Activated CD4-positive, alpha-beta memory T cell treated with anti-CD3 and anti-CD28 coated beads for 36 hours (primary cell): ENCODE measurements around the gene MGAT5. TPM values are rescaled to one million over a fixed set of nuclear protein-coding genes. Genes with fewer than 3 reads are reported as not detected.

Experiments
- CTCF ChIA-PET: fragments of 350-600 bp; sonication (Branson Sonifier 250); formaldehyde crosslinking; loops from one replicate; lab custom pipeline; 2021; ENCODE audit warnings: antibody characterized with exemption, inconsistent platforms; lab: Charles Lee
- POLR2A ChIA-PET: fragments of 350-600 bp; sonication (Branson Sonifier 250); formaldehyde crosslinking; loops from one replicate; lab custom pipeline; 2021; ENCODE audit warnings: antibody characterized with exemption; lab: Charles Lee
- DNase-seq: peaks from one replicate; pipeline ENCODE4 v3.0.0-alpha.2; 2020
- H3K27ac Mint-ChIP-seq: one replicate; pipeline ENCODE4 v1.8.0; 2021; ENCODE audit warnings: mixed read lengths
- H3K27me3 Mint-ChIP-seq: one replicate; pipeline ENCODE4 v1.8.0; 2021; ENCODE audit warnings: mixed read lengths
- H3K36me3 Mint-ChIP-seq: one replicate; pipeline ENCODE4 v1.8.0; 2021; ENCODE audit warnings: mixed read lengths
- H3K4me1 Mint-ChIP-seq: one replicate; pipeline ENCODE4 v1.8.0; 2021; ENCODE audit warnings: low read depth, mixed read lengths
- H3K4me3 Mint-ChIP-seq: one replicate; pipeline ENCODE4 v1.8.0; 2021; ENCODE audit warnings: mild to moderate bottlenecking, mixed read lengths
- H3K9me3 Mint-ChIP-seq: one replicate; pipeline ENCODE4 v1.8.0; 2021; ENCODE audit warnings: mixed read lengths
- intact Hi-C: fragments of 100-400 bp; cut with micrococcal nuclease; formaldehyde crosslinking; loops from one replicate; pipeline ENCODE4 v1.15.1; 2023
- total RNA-seq, 2 experiments: library from RNA; stranded (reverse); gene quantifications; one replicate each; pipeline ENCODE4 v1.2.3, GENCODE V29; 2021

MGAT5 gene
- total RNA-seq, 2 experiments from 2014 or later, result 33.6 to 38.3 TPM

DNA sequence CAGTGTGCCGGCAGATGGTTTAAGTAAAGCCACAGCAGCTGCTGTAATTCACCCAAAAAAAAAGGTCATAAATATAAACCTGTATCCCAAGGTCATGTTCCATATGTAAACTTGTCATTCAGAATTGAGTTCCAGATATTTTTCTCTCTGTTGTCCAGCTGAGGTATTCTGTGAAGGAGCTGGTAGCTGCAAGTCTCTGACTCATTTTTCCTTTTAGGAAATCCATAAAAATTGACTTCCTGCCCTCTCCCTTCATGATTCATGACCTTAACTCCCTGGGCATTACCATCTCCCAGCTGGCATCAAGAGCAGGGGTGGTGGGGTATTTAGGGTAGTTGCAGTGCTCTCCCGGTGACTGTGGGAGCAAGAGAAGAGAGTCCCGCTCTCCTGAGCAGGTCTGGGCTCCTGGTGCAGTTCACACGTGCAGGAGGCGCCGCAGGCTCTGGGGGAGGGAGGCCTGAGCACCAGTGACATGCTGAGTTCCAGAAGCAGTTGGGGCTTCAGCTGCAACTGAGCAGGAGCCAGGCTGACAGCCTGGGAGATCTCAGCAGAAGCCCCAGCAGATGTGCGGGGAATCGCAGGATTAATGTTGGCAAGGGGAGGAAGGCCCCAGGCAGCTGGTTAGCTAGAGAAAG, 192.6 kb downstream of the MGAT5 start:
- intact Hi-C loops, result no loop called here
- Mint-ChIP-seq H3K4me3 (no peak overlapping the region), H3K36me3 (no peaks in the 10 kb centered on the region), H3K4me1 (no peaks in the 10 kb centered on the region), H3K27me3 (no peaks in the 10 kb centered on the region), H3K9me3 (no peaks in the 10 kb centered on the region), H3K27ac (no peak overlapping the region)
- no peak for DNase-seq
- POLR2A ChIA-PET, result no interaction called here
- CTCF ChIA-PET, result interaction anchor here (0.6 to 1.3 kb wide), 2 partner anchors 328 to 453 kb away, joined by 3 to 5 read pairs; no protein-coding TSS in a partner anchor

DNA sequence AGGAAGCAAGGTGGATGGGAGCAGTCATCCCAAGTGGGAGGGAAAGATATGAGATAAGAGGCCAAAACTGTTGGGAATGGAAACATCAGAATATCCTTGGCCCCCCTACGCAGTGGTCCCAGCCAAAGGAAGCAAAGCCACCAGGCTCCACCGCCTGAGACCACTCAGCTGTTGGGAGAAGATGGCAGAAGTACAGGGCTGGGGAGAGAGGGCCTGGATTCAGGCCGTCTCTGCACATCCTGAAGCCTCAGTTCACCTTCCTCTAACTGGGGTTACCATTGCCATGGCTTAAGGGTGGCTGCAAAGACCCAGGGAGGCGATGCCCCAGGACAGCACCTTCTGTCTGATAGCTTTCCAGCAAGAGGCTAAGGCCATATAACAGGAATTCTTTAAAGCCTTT, 193.8 kb downstream of the MGAT5 start:
- H3K27ac Mint-ChIP-seq, result no peak overlapping the region
- intact Hi-C loops, result no loop called here
- DNase-seq, result no peak
- no peaks in the 10 kb centered on the region for H3K27me3 Mint-ChIP-seq
- H3K36me3 Mint-ChIP-seq, result no peaks in the 10 kb centered on the region
- H3K4me3 Mint-ChIP-seq, result no peak overlapping the region
- no peaks in the 10 kb centered on the region for H3K9me3 Mint-ChIP-seq
- CTCF ChIA-PET, result no interaction called here
- H3K4me1 Mint-ChIP-seq, result no peaks in the 10 kb centered on the region
- POLR2A ChIA-PET, result no interaction called here

DNA sequence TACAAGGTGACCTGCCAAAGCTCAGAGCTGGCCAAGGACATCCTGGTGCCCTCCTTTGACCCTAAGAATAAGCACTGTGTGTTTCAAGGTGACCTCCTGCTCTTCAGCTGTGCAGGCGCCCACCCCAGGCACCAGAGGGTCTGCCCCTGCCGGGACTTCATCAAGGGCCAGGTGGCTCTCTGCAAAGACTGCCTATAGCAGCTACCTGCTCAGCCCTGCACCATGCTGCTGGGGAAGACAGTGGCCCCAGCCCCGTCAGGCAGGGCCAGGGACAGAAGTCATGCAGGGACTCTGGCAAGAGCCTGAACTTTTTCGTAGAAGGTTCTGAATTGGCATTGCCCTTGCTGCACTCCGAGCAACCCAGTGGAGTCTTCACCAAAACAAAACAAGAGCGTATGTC, 194.8 kb downstream of the MGAT5 start:
- no peaks in the 10 kb centered on the region for H3K36me3 Mint-ChIP-seq
- H3K4me1 Mint-ChIP-seq, result no peaks in the 10 kb centered on the region
- DNase-seq, result no peak
- no peak overlapping the region for H3K4me3 Mint-ChIP-seq
- no peaks in the 10 kb centered on the region for H3K27me3 Mint-ChIP-seq
- intact Hi-C loops, result no loop called here
- CTCF ChIA-PET, result interaction anchor here (0.9 kb wide), 2 partner anchors 330 to 332 kb away, joined by 3 to 6 read pairs; no protein-coding TSS in a partner anchor
- no peak overlapping the region for H3K27ac Mint-ChIP-seq
- no peaks in the 10 kb centered on the region for H3K9me3 Mint-ChIP-seq
- POLR2A ChIA-PET, result no interaction called here

DNA sequence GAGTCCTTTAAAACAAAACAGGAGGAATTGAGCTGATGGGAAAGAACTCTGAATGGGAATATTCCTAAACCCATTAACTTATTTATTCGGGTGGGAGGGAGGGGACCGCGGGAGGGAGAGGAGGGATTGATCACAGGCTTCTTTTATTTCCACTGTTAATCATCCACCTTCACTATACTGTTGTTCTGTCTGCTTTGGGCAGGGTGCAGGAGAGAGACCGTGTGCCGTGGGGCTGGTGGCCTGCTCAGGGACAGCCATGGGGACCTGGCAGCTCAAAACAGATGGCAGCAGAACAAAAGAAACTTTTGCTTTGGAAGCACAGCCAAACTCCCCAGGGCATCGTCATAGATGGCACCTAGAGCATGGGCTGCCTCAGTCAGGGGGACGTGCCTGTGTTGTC, 195.3 kb downstream of the MGAT5 start:
- intact Hi-C loops, result no loop called here
- Mint-ChIP-seq H3K4me1 (no peaks in the 10 kb centered on the region), H3K36me3 (no peaks in the 10 kb centered on the region), H3K4me3 (no peak overlapping the region), H3K27me3 (no peaks in the 10 kb centered on the region), H3K27ac (no peak overlapping the region), H3K9me3 (no peaks in the 10 kb centered on the region)
- POLR2A ChIA-PET, result no interaction called here
- no peak for DNase-seq
- CTCF ChIA-PET, result interaction anchor here (0.9 to 3.6 kb wide), 4 partner anchors 37 to 563 kb away, joined by 3 to 17 read pairs (median 6); no protein-coding TSS in a partner anchor

DNA sequence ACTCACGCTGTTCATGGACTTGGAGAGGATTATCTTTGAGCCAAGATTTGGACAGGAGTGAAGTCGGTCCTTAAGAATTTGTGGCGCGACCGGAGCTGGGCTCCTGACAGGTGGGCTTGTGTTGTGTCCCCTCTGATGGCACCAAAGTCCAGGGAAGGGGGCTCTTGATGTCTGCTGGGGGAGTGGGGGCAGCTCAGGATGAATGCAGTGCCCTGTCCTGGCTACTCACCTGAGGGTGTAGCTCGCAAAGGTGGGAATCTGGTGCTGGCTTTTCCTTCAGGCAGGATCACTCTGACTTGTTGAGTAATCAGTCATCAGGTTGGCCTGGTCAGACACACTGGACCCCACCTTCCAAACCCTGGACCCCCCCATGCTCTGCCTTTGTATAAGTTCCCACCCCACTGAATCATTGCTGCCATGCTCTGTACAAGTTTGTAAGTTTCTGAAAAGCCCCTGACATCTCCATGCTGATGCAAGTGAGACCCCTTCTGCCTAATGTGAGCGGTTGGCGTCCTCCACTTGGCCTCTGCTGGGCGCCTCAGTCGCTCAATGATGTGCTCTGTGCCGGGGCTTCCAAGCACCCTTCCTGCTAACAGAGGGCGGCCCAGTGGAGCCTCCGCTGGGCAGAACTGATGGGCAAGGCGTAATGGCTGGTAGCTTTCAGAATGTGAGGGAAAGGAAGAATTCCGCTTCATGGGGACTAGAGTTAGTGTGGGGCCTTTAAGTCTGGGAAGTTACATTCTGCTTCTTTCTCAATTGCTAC, 196.1 kb downstream of the MGAT5 start:
- Mint-ChIP-seq H3K27ac (peak overlapping the region; percentile 13), H3K36me3 (no peaks in the 10 kb centered on the region), H3K4me1 (no peaks in the 10 kb centered on the region), H3K9me3 (no peaks in the 10 kb centered on the region), H3K4me3 (no peak overlapping the region), H3K27me3 (no peaks in the 10 kb centered on the region)
- no peak for DNase-seq
- ChIA-PET POLR2A (no interaction called here), CTCF (interaction anchor here (0.6 to 3.8 kb wide), 11 partner anchors 12 to 563 kb away, joined by 3 to 42 read pairs (median 5); no protein-coding TSS in a partner anchor)
- intact Hi-C loops, result loop anchor here (2.0 to 10.0 kb wide), 3 partner anchors 255 to 563 kb away; no protein-coding TSS in a partner anchor

- Mint-ChIP-seq H3K27me3 (no peaks in the 10 kb centered on the region), H3K27ac (no peak overlapping the region), H3K4me3 (no peak overlapping the region), H3K36me3 (no peaks in the 10 kb centered on the region), H3K9me3 (no peaks in the 10 kb centered on the region), H3K4me1 (no peaks in the 10 kb centered on the region)
- CTCF ChIA-PET, result interaction anchor here (0.6 to 3.8 kb wide), 48 partner anchors 9 to 679 kb away, joined by 3 to 42 read pairs (median 4); partner anchors contain the start of gene TMEM163
- POLR2A ChIA-PET, result no interaction called here
- intact Hi-C loops, result loop anchor here (1.0 to 10.0 kb wide), 4 partner anchors 254 to 564 kb away; no protein-coding TSS in a partner anchor
- no peak for DNase-seq
Observed at GRCh38 chr2:134451347-134451630, 197.4 kb downstream of the MGAT5 start.

- H3K9me3 Mint-ChIP-seq, result no peaks in the 10 kb centered on the region
- CTCF ChIA-PET, result interaction anchor here (0.6 to 3.8 kb wide), 20 partner anchors 8 to 565 kb away, joined by 3 to 42 read pairs (median 4); partner anchors contain the start of gene TMEM163
- H3K36me3 Mint-ChIP-seq, result no peaks in the 10 kb centered on the region
- POLR2A ChIA-PET, result no interaction called here
- intact Hi-C loops, result loop anchor here (5.0 to 10.0 kb wide), 2 partner anchors 253 to 445 kb away; no protein-coding TSS in a partner anchor
- H3K4me3 Mint-ChIP-seq, result no peak overlapping the region
- DNase-seq, result no peak
- H3K27ac Mint-ChIP-seq, result no peak overlapping the region
- H3K27me3 Mint-ChIP-seq, result no peaks in the 10 kb centered on the region
- no peaks in the 10 kb centered on the region for H3K4me1 Mint-ChIP-seq
Observed at GRCh38 chr2:134452042-134452733, 198.3 kb downstream of the MGAT5 start.

GRCh38 chr2:134453476-134453875, 199.6 kb downstream of the MGAT5 start:
- DNase-seq, result no peak

GRCh38 chr2:134453973-134454372, 200.1 kb downstream of the MGAT5 start:
- Mint-ChIP-seq H3K4me1 (no peaks in the 10 kb centered on the region), H3K4me3 (no peak overlapping the region), H3K27ac (no peak overlapping the region), H3K36me3 (no peaks in the 10 kb centered on the region), H3K27me3 (no peaks in the 10 kb centered on the region), H3K9me3 (no peaks in the 10 kb centered on the region)
- ChIA-PET POLR2A (no interaction called here), CTCF (interaction anchor here (1.0 to 3.8 kb wide), 2 partner anchors 336 to 569 kb away, joined by 3 to 42 read pairs; no protein-coding TSS in a partner anchor)
- DNase-seq, result no peak
- intact Hi-C loops, result loop anchor here (5.0 to 10.0 kb wide), 2 partner anchors 251 to 443 kb away; no protein-coding TSS in a partner anchor

More at GRCh38 chr2:134453476-134453875, 199.6 kb downstream of the MGAT5 start:
- POLR2A ChIA-PET, result no interaction called here
- H3K27me3 Mint-ChIP-seq, result no peaks in the 10 kb centered on the region
- H3K4me1 Mint-ChIP-seq, result no peaks in the 10 kb centered on the region
- H3K27ac Mint-ChIP-seq, result no peak overlapping the region
- CTCF ChIA-PET, result interaction anchor here (2.5 to 3.8 kb wide), 3 partner anchors 12 to 445 kb away, joined by 17 to 42 read pairs (median 19); no protein-coding TSS in a partner anchor
- no peak overlapping the region for H3K4me3 Mint-ChIP-seq
- no peaks in the 10 kb centered on the region for H3K36me3 Mint-ChIP-seq
- intact Hi-C loops, result loop anchor here (5.0 to 10.0 kb wide), 2 partner anchors 251 to 444 kb away; no protein-coding TSS in a partner anchor
- no peaks in the 10 kb centered on the region for H3K9me3 Mint-ChIP-seq

- Mint-ChIP-seq H3K4me1 (no peaks in the 10 kb centered on the region), H3K27ac (no peak overlapping the region), H3K27me3 (no peaks in the 10 kb centered on the region), H3K4me3 (no peak overlapping the region), H3K36me3 (no peaks in the 10 kb centered on the region), H3K9me3 (no peaks in the 10 kb centered on the region)
- intact Hi-C loops, result loop anchor here (5.0 to 10.0 kb wide), 2 partner anchors 250 to 443 kb away; no protein-coding TSS in a partner anchor
- ChIA-PET CTCF (interaction anchor here (1.0 kb wide), 1 partner anchor 570 kb away, joined by 3 read pairs; no protein-coding TSS in a partner anchor), POLR2A (no interaction called here)
- no peak for DNase-seq
Observed at GRCh38 chr2:134454426-134454825, 200.6 kb downstream of the MGAT5 start.

GRCh38 chr2:134454931-134455330, 201.1 kb downstream of the MGAT5 start:
- Mint-ChIP-seq H3K4me1 (no peaks in the 10 kb centered on the region), H3K36me3 (no peaks in the 10 kb centered on the region), H3K9me3 (no peaks in the 10 kb centered on the region), H3K27ac (no peak overlapping the region), H3K27me3 (no peaks in the 10 kb centered on the region), H3K4me3 (no peak overlapping the region)
- POLR2A ChIA-PET, result no interaction called here
- CTCF ChIA-PET, result interaction anchor here (1.0 kb wide), 1 partner anchor 570 kb away, joined by 3 read pairs; no protein-coding TSS in a partner anchor
- intact Hi-C loops, result loop anchor here (5.0 to 10.0 kb wide), 2 partner anchors 250 to 442 kb away; no protein-coding TSS in a partner anchor
- DNase-seq, result no peak
